H9 (cell line): ENCODE measurements around the gene MAST4. TPM values are rescaled to one million over a fixed set of nuclear protein-coding genes. Genes with fewer than 3 reads are reported as not detected.

Experiments
- DNase-seq: peaks from one replicate; pipeline ENCODE4 v3.0.0-alpha.2; 2017
- H2AFZ ChIP-seq: one replicate; pipeline ENCODE4 v1.6.1; 2013; ENCODE audit warnings: mild to moderate bottlenecking, low read length, control low read depth, moderate library complexity
- H2AK5ac ChIP-seq: 2 replicates; pipeline ENCODE4 v1.6.1; 2013; ENCODE audit warnings: low read length, control low read depth, mixed read lengths; ENCODE audit not compliant: insufficient read length
- H2BK120ac ChIP-seq: one replicate; pipeline ENCODE4 v1.6.1; 2013; ENCODE audit warnings: low read depth, mild to moderate bottlenecking, low read length, control low read depth, inconsistent platforms; ENCODE audit not compliant: poor library complexity, severe bottlenecking
- H2BK12ac ChIP-seq: 2 replicates; pipeline ENCODE4 v1.6.1; 2013; ENCODE audit warnings: low read length, control low read depth, mixed read lengths, low read depth; ENCODE audit not compliant: insufficient read length
- H2BK15ac ChIP-seq: 2 replicates; pipeline ENCODE4 v1.6.1; 2013; ENCODE audit warnings: low read depth, low read length, control low read depth
- H2BK20ac ChIP-seq: one replicate; pipeline ENCODE4 v1.6.1; 2013; ENCODE audit warnings: low read depth, mild to moderate bottlenecking, low read length, control low read depth, inconsistent platforms; ENCODE audit not compliant: poor library complexity, severe bottlenecking
- H2BK5ac ChIP-seq: 2 replicates; pipeline ENCODE4 v1.6.1; 2013; ENCODE audit warnings: low read length, control low read depth, mixed read lengths; ENCODE audit not compliant: insufficient read length
- H3K14ac ChIP-seq: 2 replicates; pipeline ENCODE4 v1.6.1; 2013; ENCODE audit warnings: low read length, control low read depth; ENCODE audit not compliant: insufficient read depth
- H3K18ac ChIP-seq: 2 replicates; pipeline ENCODE4 v1.6.1; 2013; ENCODE audit warnings: low read depth, mild to moderate bottlenecking, mixed read lengths, low read length, control low read depth; ENCODE audit not compliant: insufficient read length
- H3K23ac ChIP-seq: 2 replicates; pipeline ENCODE4 v1.6.1; 2013; ENCODE audit warnings: low read length, control low read depth, mixed read lengths, low read depth; ENCODE audit not compliant: insufficient read length
- H3K23me2 ChIP-seq: 2 replicates; pipeline ENCODE4 v1.6.1; 2013; ENCODE audit warnings: low read depth, mild to moderate bottlenecking, mixed read lengths, low read length, control low read depth; ENCODE audit not compliant: insufficient read length, poor library complexity, severe bottlenecking
- H3K27ac ChIP-seq: 2 replicates; pipeline ENCODE4 v1.5.1; 2013; ENCODE audit warnings: low read length, control low read depth, mixed read lengths, low read depth; ENCODE audit not compliant: insufficient read length
- H3K27me3 ChIP-seq: 2 replicates; pipeline ENCODE4 v1.6.1; 2013; ENCODE audit warnings: low read length, control low read depth, inconsistent platforms; ENCODE audit not compliant: insufficient read depth
- H3K4ac ChIP-seq: 2 replicates; pipeline ENCODE4 v1.6.1; 2013; ENCODE audit warnings: low read depth, mild to moderate bottlenecking, control low read depth, inconsistent platforms, low read length, moderate library complexity
- H3K4me1 ChIP-seq: 2 replicates; pipeline ENCODE4 v1.6.1; 2013; ENCODE audit warnings: low read length, control low read depth, inconsistent platforms; ENCODE audit not compliant: insufficient read depth
- H3K4me2 ChIP-seq: 2 replicates; pipeline ENCODE4 v1.6.1; 2013; ENCODE audit warnings: low read length, control low read depth, mixed read lengths; ENCODE audit not compliant: insufficient read length, insufficient read depth
- H3K56ac ChIP-seq: 2 replicates; pipeline ENCODE4 v1.6.1; 2013; ENCODE audit warnings: low read depth, mild to moderate bottlenecking, mixed read lengths, low read length, control low read depth; ENCODE audit not compliant: insufficient read length
- H3K79me1 ChIP-seq: 2 replicates; pipeline ENCODE4 v1.6.1; 2013; ENCODE audit warnings: low read depth, mild to moderate bottlenecking, moderate library complexity, low read length, control low read depth, inconsistent platforms; ENCODE audit not compliant: insufficient read depth, poor library complexity, severe bottlenecking
- H3K79me2 ChIP-seq: 2 replicates; pipeline ENCODE4 v1.6.1; 2013; ENCODE audit warnings: low read length, control low read depth, inconsistent platforms; ENCODE audit not compliant: insufficient read depth
- H3K9ac ChIP-seq: 2 replicates; pipeline ENCODE4 v1.6.1; 2013; ENCODE audit warnings: low read length, control low read depth, mixed read lengths; ENCODE audit not compliant: insufficient read length; ENCODE audit errors: extremely low read depth
- H3K9me3 ChIP-seq: one replicate; pipeline ENCODE4 v1.6.1; 2013; ENCODE audit warnings: low read depth, low read length, inconsistent platforms; ENCODE audit not compliant: control insufficient read depth
- H3T11ph ChIP-seq: one replicate; pipeline ENCODE4 v1.6.1; 2013; ENCODE audit warnings: mild to moderate bottlenecking, low read length, control low read depth, inconsistent platforms
- H4K20me1 ChIP-seq: one replicate; pipeline ENCODE4 v1.6.1; 2013; ENCODE audit not compliant: control insufficient read depth, insufficient read length, insufficient read depth
- H4K5ac ChIP-seq: 2 replicates; pipeline ENCODE4 v1.6.1; 2013; ENCODE audit warnings: low read depth, mild to moderate bottlenecking, mixed read lengths, low read length, control low read depth; ENCODE audit not compliant: insufficient read length
- H4K8ac ChIP-seq: replicated peaks from 2 replicates; pipeline ENCODE4 v1.6.1; 2013; ENCODE audit warnings: low read length, control low read depth, mixed read lengths, low read depth; ENCODE audit not compliant: insufficient read length
- H4K91ac ChIP-seq: 2 replicates; pipeline ENCODE4 v1.6.1; 2013; ENCODE audit warnings: low read depth, mild to moderate bottlenecking, moderate library complexity, mixed read lengths, low read length, control low read depth; ENCODE audit not compliant: insufficient read length
- H3K27ac Mint-ChIP-seq, 3 experiments: 2 replicates in 2 of 3; 3 replicates in 1 of 3; pipeline ENCODE4 v1.8.0; 2020 to 2021; ENCODE audit warnings: mixed read lengths in 3 of 3, mild to moderate bottlenecking in 1 of 3, moderate library complexity in 1 of 3
- H3K27me3 Mint-ChIP-seq: 2 replicates; pipeline ENCODE4 v1.8.0; 2021; ENCODE audit warnings: low read depth, mild to moderate bottlenecking, moderate library complexity, mixed read lengths
- H3K36me3 Mint-ChIP-seq, 3 experiments: 2 replicates in 2 of 3; 3 replicates in 1 of 3; pipeline ENCODE4 v1.8.0; 2020 to 2021; ENCODE audit warnings: low read depth in 3 of 3, mixed read lengths in 3 of 3; ENCODE audit not compliant: insufficient read depth in 1 of 3
- H3K4me1 Mint-ChIP-seq, 2 experiments: 2 replicates each; pipeline ENCODE4 v1.8.0; 2020; ENCODE audit warnings: mixed read lengths in 2 of 2
- H3K4me3 Mint-ChIP-seq, 2 experiments: 2 replicates in 1 of 2; 3 replicates in 1 of 2; pipeline ENCODE4 v1.8.0; 2020 to 2021; ENCODE audit warnings: mild to moderate bottlenecking in 2 of 2, mixed read lengths in 2 of 2, moderate library complexity in 1 of 2
- H3K9me3 Mint-ChIP-seq, 2 experiments: 2 replicates in 1 of 2; 3 replicates in 1 of 2; pipeline ENCODE4 v1.8.0; 2020; ENCODE audit warnings: mild to moderate bottlenecking in 2 of 2, mixed read lengths in 2 of 2, moderate library complexity in 1 of 2
- CTCF ChIP-seq: fragments of 200-600 bp; sonication (generic); conservative IDR thresholded peaks from 3 replicates; pipeline ENCODE4 v1.8.0; 2021; ENCODE audit warnings: antibody characterized with exemption, mild to moderate bottlenecking
- WGBS: extraction: QIAGEN DNeasy Blood & Tissue Kit; methylation state at CpG from one replicate; pipeline ENCODE4 v1.1.7; 2013; ENCODE audit warnings: missing lambda C conversion rate, low lambda C conversion rate, mixed read lengths; ENCODE audit not compliant: insufficient read length; ENCODE audit errors: extremely low coverage; 5-methylcytosine and 5-hydroxymethylcytosine counted together
- total RNA-seq: library from RNA; stranded (reverse); gene quantifications from 2 replicates; pipeline ENCODE4 v1.2.1, GENCODE V29; 2021

The MAST4 gene
- total RNA-seq, 1 experiment from 2014 or later = 3.7 TPM

GRCh38 chr5:66738136-66738535 is 141.9 kb downstream of the MAST4 start:
- no peak overlapping the region for H3K56ac ChIP-seq
- TF ChIP-seq CTCF = no peak
- H3K4me1 Mint-ChIP-seq = no peaks in the 10 kb centered on the region
- no peak overlapping the region for H2AFZ ChIP-seq
- no peak overlapping the region for H3K18ac ChIP-seq
- no peaks in the 10 kb centered on the region for H3K79me1 ChIP-seq
- H2BK12ac ChIP-seq = no peak overlapping the region
- H4K5ac ChIP-seq = no peak overlapping the region
- H3K79me2 ChIP-seq = no peaks in the 10 kb centered on the region
- no peak overlapping the region for H3K4me3 Mint-ChIP-seq
- H3T11ph ChIP-seq = no peak overlapping the region
- no peaks in the 10 kb centered on the region for H3K23me2 ChIP-seq
- H3K27ac Mint-ChIP-seq = no peak overlapping the region
- H3K9me3 ChIP-seq = no peaks in the 10 kb centered on the region
- DNase-seq = no peak
- H2AK5ac ChIP-seq = no peak overlapping the region
- no peak overlapping the region for H3K23ac ChIP-seq
- H2BK20ac ChIP-seq = no peak overlapping the region
- H3K4me1 ChIP-seq = no peaks in the 10 kb centered on the region
- no peak overlapping the region for H3K4me2 ChIP-seq
- no peaks in the 10 kb centered on the region; the same call in 1 of the 2 replicates for H3K27me3 Mint-ChIP-seq
- H2BK15ac ChIP-seq = no peak overlapping the region
- no peaks in the 10 kb centered on the region for H3K9me3 Mint-ChIP-seq
- no peak overlapping the region for H2BK120ac ChIP-seq
- H3K4ac ChIP-seq = no peak overlapping the region
- H4K91ac ChIP-seq = no peak overlapping the region
- H3K9ac ChIP-seq = no peak overlapping the region
- H3K14ac ChIP-seq = no peak overlapping the region
- no CpG with 5 or more reads among the region's 1 CpG for WGBS
- no peak overlapping the region for H2BK5ac ChIP-seq
- H4K20me1 ChIP-seq = no peaks in the 10 kb centered on the region
- H3K27me3 ChIP-seq = no peaks in the 10 kb centered on the region
- no peaks in the 10 kb centered on the region; a peak in 1 of 7 replicates for H3K36me3 Mint-ChIP-seq
- H4K8ac ChIP-seq = no peak overlapping the region
- H3K27ac ChIP-seq = no peak overlapping the region
